ENCODE results near the gene TAGLN.

The TAGLN gene

DNA sequence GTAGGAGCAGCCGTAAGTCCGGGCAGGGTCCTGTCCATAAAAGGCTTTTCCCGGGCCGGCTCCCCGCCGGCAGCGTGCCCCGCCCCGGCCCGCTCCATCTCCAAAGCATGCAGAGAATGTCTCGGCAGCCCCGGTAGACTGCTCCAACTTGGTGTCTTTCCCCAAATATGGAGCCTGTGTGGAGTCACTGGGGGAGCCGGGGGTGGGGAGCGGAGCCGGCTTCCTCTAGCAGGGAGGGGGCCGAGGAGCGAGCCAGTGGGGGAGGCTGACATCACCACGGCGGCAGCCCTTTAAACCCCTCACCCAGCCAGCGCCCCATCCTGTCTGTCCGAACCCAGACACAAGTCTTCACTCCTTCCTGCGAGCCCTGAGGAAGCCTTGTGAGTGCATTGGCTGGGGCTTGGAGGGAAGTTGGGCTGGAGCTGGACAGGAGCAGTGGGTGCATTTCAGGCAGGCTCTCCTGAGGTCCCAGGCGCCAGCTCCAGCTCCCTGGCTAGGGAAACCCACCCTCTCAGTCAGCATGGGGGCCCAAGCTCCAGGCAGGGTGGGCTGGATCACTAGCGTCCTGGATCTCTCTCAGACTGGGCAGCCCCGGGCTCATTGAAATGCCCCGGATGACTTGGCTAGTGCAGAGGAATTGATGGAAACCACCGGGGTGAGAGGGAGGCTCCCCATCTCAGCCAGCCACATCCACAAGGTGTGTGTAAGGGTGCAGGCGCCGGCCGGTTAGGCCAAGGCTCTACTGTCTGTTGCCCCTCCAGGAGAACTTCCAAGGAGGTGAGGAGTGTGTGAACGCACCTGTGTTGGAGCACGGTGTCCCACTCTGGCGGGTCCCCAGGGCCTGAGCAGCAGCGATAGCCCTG, at the start of gene TAGLN:
TAGLN (plus strand) TSS at position 318 of the 863 bp plus-strand sequence. CDS start 3,644 bp downstream, outside the sequence.
- DNase-seq (ENCODE audit: insufficient read length, low spot score) (peak; percentile 67), FAIRE-seq (peak; percentile 79)

DNA sequence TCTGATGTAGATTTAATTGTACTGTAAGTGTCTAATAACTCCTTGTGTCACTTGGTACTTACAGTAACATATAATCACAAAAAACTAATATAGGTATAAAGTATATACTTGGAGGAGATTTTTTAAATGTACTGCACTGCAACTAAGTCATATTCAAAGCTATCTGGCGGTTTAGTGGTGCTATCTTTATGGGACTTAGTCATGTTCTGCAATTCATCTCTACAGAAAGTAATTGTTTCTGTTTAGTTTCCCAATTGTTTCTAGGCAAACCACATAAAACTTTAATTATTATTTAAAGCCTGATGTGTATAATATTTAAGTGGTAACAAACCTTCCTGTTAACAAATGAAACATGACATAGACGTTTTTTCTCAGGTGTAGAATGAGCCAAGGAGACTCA, 47.1 kb upstream of the TAGLN start:
- FAIRE-seq (no peak), DNase-seq (ENCODE audit: insufficient read length, low spot score) (no peak)

GRCh38 chr11:117154468-117154867, 44.7 kb upstream of the TAGLN start:
- FAIRE-seq (no peak), DNase-seq (ENCODE audit: insufficient read length, low spot score) (no peak)

- FAIRE-seq (no peak), DNase-seq (ENCODE audit: insufficient read length, low spot score) (no peak)
These were observed 41.7 kb upstream of the TAGLN start for GRCh38 chr11:117157507-117157906.

GRCh38 chr11:117159892-117160291, 39.3 kb upstream of the TAGLN start:
- FAIRE-seq (no peak), DNase-seq (ENCODE audit: insufficient read length, low spot score) (no peak)

- FAIRE-seq = no peak
- no peak for DNase-seq (ENCODE audit: insufficient read length, low spot score)
These were observed 38.3 kb upstream of the TAGLN start for GRCh38 chr11:117160826-117161225.

DNA sequence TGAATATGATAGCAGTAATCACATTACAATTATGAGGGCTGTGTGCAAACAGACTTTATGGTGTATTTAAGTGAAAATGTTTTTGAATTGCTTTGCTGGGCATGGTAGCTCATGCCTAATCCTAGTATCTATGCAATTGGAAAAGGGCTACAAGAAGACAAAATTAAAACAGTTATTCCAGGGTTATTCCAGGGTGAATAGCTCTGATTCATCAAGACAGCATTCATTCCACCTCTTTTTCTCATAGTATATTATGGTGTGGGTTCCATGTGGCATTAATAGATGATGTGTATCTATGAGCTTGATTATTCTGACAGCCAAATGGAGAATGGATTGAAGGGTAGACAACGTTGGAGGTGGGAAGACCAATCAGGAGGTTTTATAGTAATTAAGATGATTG, 32.7 kb upstream of the TAGLN start:
- FAIRE-seq (no peak), DNase-seq (ENCODE audit: insufficient read length, low spot score) (no peak)

GRCh38 chr11:117169736-117170135, 29.4 kb upstream of the TAGLN start:
- DNase-seq (ENCODE audit: insufficient read length, low spot score) (no peak), FAIRE-seq (no peak)

DNA sequence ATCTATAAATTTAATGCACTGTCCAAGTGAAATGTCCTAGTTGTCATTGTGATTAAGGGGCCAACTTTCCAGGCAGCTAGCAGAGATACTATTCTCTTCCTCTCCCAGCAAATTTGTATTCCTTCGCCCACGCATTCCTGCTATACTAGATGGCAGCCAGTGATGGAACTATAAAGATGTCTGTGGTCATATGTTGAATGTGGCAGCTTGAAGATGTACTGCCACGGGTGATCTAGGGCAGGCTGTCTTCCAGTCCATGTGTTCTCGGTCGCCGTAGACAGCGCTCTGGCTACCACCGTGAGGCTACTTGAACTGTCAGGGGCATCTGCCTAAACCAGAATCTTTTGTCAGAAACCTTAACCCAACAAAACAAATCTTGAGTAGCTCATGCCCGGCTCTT, 29.0 kb upstream of the TAGLN start:
- no peak for FAIRE-seq
- no peak for DNase-seq (ENCODE audit: insufficient read length, low spot score)

GRCh38 chr11:117171007-117171403, 28.2 kb upstream of the TAGLN start:
- DNase-seq (ENCODE audit: insufficient read length, low spot score) (no peak), FAIRE-seq (peak; percentile 42)

DNA sequence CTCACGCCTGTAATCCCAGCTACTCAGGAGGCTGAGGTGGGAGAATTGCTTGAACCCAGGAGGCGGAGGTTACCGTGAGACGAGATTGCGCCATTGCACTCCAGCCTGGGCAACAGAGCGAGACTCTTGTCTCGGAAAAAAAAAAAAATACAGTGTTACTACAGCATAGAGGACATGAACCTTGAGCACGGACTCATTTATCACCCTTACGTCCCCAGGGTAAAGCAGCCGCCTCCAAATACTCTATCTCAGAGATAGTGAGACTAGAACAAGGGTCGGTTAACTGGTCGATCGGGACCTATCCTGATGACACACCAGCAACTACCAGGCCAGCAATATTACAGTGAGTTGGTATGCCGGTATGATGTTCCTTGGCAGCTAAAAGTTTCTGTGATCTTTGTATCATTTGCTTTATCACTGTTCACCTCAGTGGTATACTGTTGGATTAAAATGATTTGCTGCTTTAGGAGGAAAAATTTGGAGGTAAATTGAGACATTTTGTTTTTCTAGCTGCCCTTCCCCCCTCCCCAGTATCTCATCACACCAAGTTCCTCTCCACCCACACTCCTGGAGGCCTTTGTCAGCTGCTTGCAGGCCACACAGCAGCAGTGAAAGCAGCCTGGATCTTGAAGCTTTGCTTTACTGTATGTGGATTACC, 27.6 kb upstream of the TAGLN start:
- FAIRE-seq (no peak), DNase-seq (ENCODE audit: insufficient read length, low spot score) (no peak)

GRCh38 chr11:117172724-117173421, 26.3 kb upstream of the TAGLN start:
- no peak for FAIRE-seq
- no peak for DNase-seq (ENCODE audit: insufficient read length, low spot score)

DNA sequence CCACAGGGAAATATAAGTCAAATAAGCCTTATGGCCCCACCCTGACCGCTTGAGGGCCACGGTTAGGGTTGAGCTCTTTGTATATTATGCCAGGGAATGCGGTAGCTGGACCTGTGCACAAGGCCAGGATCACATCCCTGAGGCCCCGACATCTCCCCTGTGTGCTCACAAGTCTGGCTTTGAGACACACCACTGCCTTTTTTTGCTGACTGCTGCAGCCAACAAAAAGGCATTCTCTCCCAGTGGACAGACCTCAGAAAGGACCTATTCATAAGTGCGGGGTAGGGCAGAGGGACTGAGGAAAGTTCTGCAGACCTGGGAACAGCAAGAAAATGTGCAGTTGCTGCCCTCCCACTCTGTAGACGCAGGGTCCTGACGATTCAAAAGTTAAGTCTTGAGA, 24.1 kb upstream of the TAGLN start:
- no peak for FAIRE-seq
- DNase-seq (ENCODE audit: insufficient read length, low spot score) = no peak

DNA sequence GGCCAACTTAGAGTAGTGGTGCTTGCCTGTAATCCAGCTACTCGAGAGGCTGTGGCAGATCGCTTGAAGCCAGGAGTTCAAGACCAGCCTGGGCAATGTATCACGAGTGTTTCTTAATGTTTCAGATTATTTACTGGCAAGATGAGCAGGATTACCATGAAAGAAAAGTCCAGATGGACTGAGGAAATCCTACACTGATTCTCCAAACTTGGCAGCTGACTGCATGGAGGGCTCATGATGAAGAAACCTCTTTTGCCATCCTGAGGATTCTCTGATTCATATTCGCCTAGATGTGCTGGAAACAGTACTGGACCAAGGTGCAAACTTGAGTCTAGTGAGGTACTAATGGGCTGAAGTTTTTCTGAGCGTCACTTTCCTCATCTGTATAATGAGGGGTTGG, 23.4 kb upstream of the TAGLN start:
- FAIRE-seq = no peak
- DNase-seq (ENCODE audit: insufficient read length, low spot score) = no peak

- peak; percentile 58 for FAIRE-seq
- no peak for DNase-seq (ENCODE audit: insufficient read length, low spot score)
These were observed 23.0 kb upstream of the TAGLN start for GRCh38 chr11:117176186-117176585.

DNA sequence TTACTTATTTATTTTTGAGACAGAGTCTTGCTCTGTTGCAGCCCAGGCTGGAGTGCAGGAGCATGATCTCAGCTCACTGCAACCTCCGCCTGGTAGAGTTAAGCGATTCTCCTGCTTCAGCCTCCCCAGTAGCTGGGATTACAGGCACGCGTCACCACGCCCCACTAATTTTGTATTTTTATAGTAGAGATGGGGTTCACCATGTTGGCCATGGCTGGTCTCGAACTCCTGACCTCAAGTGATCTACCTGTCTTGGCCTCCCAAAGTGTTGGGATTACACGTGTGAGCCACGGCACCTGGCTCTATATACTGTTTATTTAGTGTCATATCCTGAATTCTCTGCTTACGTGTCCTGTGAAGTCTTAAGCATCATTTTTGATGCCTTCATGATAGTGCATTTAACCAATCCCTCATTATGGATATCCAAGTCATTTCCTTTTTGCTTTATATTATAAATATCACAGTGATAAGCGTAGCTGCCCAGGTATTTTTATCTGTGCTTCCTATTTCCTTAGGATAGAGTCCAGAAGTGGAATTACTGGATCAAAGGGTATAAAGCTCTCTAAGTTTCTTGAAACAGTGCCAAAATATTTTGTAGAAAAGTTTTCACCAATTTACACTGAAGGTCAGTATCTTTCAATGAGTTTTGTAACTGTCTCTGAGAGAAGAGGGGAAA, 21.5 kb upstream of the TAGLN start:
- no peak for DNase-seq (ENCODE audit: insufficient read length, low spot score)
- FAIRE-seq = no peak

DNA sequence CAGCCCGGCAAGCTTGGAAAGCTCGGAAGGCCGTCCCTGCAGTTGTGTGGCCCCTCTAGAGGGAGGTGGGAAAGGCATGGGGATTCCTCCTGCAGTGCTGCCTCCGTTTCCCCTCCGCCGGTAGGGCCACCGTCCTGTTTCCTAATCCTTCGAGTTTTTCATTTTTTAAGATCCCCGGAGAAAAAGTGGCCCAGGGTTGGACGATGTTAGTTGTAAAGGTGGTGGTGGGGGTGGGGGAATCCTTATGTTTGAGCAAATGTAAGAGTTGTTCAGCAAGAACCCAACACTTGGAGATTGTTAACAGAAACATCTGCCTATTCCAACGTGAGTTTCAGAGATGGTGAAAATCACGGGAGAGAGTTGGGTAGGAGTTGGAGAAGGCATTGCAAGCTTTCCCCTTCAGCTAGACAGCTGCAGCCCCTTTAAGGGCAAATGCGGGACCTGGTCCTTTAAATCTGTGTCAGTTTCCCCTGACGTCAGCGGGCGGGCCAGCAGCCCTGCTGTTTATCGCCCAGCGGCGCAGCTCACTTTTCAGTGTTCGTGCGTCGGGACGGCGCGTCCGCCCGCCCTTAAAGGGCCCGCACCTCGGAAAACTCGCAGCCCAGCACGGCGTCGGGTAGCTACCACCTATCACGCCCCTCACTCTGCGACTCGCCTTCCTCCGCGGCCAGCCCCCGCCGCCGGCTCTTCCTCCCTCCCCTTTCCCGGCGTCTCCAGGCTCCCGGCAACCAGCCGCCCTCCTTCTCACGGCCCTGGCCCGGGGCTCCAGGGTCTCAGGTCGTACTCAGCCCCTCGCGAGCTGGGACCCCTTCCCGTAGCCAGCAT, 20.7 kb upstream of the TAGLN start, which contains the start of gene SIDT2:
SIDT2 (plus strand) TSS at position 534 of the 825 bp plus-strand sequence. CDS start 521 bp downstream, outside the sequence.
- FAIRE-seq (peak; percentile 98), DNase-seq (ENCODE audit: insufficient read length, low spot score) (peak; percentile 93)

- FAIRE-seq (peak; percentile 68), DNase-seq (ENCODE audit: insufficient read length, low spot score) (peak; percentile 31)
These were observed 19.8 kb upstream of the TAGLN start for GRCh38 chr11:117179048-117179999.

DNA sequence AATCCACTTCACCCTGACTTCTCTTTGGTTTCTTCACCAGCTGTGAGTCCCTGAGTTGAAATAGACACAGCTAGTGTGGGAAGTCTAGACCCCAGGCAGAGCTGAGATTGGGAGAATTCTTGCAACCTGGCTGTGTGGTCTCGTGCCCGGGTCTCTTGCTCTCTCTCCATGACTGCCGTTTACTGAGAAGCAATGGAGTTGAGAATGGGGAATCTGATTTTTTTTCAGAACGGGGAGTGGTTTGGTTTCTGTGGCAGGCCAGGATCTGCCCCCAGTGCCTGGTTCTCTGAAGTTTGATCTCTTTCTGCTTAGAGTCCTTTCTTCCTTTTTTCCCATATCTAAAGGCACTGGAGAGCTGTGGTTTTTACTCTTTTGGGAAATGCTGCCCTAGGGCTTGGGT, 19.1 kb upstream of the TAGLN start:
- no peak for DNase-seq (ENCODE audit: insufficient read length, low spot score)
- FAIRE-seq = no peak
